GDM1 (cell line): ENCODE data around the gene VPS26A.

Experiments
- DNase-seq: peaks from one replicate; lab custom pipeline; 2025; lab: John Stamatoyannopoulos, UW

Gene VPS26A

GRCh38 chr10:69123747-69124562 is at the start of gene VPS26A:
Gene VPS26A (plus strand): TSS chr10:69124178. CDS start chr10:69124278, 100 bp downstream.
- peak; percentile 99 for DNase-seq

- no peak for DNase-seq
These were observed 49.4 kb upstream of the VPS26A start for GRCh38 chr10:69074532-69074931.

- DNase-seq = no peak
These were observed 48.5 kb upstream of the VPS26A start for GRCh38 chr10:69075431-69075830.

- no peak for DNase-seq
These were observed 45.7 kb upstream of the VPS26A start for GRCh38 chr10:69078311-69078710.

- no peak for DNase-seq
These were observed 43.8 kb upstream of the VPS26A start for GRCh38 chr10:69080226-69080625.

GRCh38 chr10:69086001-69086509 is 37.9 kb upstream of the VPS26A start:
- DNase-seq = no peak

GRCh38 chr10:69087590-69088470 is 36.1 kb upstream of the VPS26A start, which contains the start of gene SRGN:
Gene SRGN (plus strand): TSS chr10:69088103. CDS start chr10:69088158, 55 bp downstream.
- peak; percentile 66 for DNase-seq

- DNase-seq = no peak
These were observed 35.6 kb upstream of the VPS26A start for GRCh38 chr10:69088471-69088769.

GRCh38 chr10:69088801-69089501 is 35.0 kb upstream of the VPS26A start:
- DNase-seq = no peak

GRCh38 chr10:69089638-69090599 is 34.1 kb upstream of the VPS26A start:
- DNase-seq = no peak

GRCh38 chr10:69090685-69091084 is 33.3 kb upstream of the VPS26A start:
- no peak for DNase-seq

GRCh38 chr10:69091143-69091651 is 32.8 kb upstream of the VPS26A start:
- DNase-seq = no peak

GRCh38 chr10:69092959-69093850 is 30.8 kb upstream of the VPS26A start:
- peak; percentile 74 for DNase-seq

- no peak for DNase-seq
These were observed 30.0 kb upstream of the VPS26A start for GRCh38 chr10:69093933-69094332.

- DNase-seq = no peak
These were observed 27.9 kb upstream of the VPS26A start for GRCh38 chr10:69096045-69096444.

- no peak for DNase-seq
These were observed 26.2 kb upstream of the VPS26A start for GRCh38 chr10:69097729-69098128.

GRCh38 chr10:69100136-69100872 is 23.7 kb upstream of the VPS26A start:
- DNase-seq = no peak

- peak; percentile 50 for DNase-seq
These were observed 22.4 kb upstream of the VPS26A start for GRCh38 chr10:69101451-69102095.

- DNase-seq = no peak
These were observed 21.5 kb upstream of the VPS26A start for GRCh38 chr10:69102440-69102839.
